GM13977 (cell line): Measurements from ENCODE around the gene CNTROB.
A peak's percentile ranks its signal among the peaks of the same experiment; 100 is the strongest.

ENCODE experiments used
- DNase-seq: peaks from one replicate; pipeline ENCODE4 v3.0.0; 2012; ENCODE audit warnings: low spot score
- CTCF ChIP-seq: IDR thresholded peaks from 2 replicates; pipeline ENCODE4 v1.5.1; 2012; ENCODE audit warnings: mild to moderate bottlenecking, control low read depth; ENCODE audit not compliant: insufficient read depth; ENCODE audit errors: extremely low read depth, missing control alignments
- in situ Hi-C: fragments of 300-500 bp; cut with MboI; formaldehyde crosslinking; loops from one replicate; pipeline ENCODE4 v1.12.0; 2022; ENCODE audit warnings: low sequenced_read_pairs, low pct_unique_long_range_greater_than_20kb, mixed read lengths, inconsistent platforms; ENCODE audit not compliant: unreplicated experiment

The CNTROB gene

GRCh38 chr17:7931709-7932482 lies at the start of gene CNTROB, which contains the start of gene TRAPPC1:
Gene CNTROB (plus strand): TSS chr17:7932206. CDS start chr17:7933080, 874 bp downstream.
Gene TRAPPC1 (minus strand): TSS chr17:7931946. CDS start chr17:7931829, 117 bp downstream.
- DNase-seq, result peak; percentile 100
- in situ Hi-C loops, result no loop called here
- no peak for TF ChIP-seq CTCF

GRCh38 chr17:7882629-7883028 lies 49.4 kb upstream of the CNTROB start:
- in situ Hi-C loops, result no loop called here
- no peak for DNase-seq
- TF ChIP-seq CTCF, result no peak

- in situ Hi-C loops, result no loop called here
- peak; percentile 73 for DNase-seq
Measured at GRCh38 chr17:7883781-7884386, 48.1 kb upstream of the CNTROB start.

GRCh38 chr17:7884581-7885366 lies 47.2 kb upstream of the CNTROB start:
- in situ Hi-C loops, result no loop called here
- no peak for TF ChIP-seq CTCF
- DNase-seq, result peak; percentile 46

More at GRCh38 chr17:7883781-7884386, 48.1 kb upstream of the CNTROB start:
- no peak for TF ChIP-seq CTCF

GRCh38 chr17:7885367-7886226 lies 46.4 kb upstream of the CNTROB start:
- peak; percentile 83 for DNase-seq
- no peak for TF ChIP-seq CTCF
- in situ Hi-C loops, result no loop called here
